SK-N-SH treated with all-trans-retinoic acid at 6 μM for 48 hours (cell line): ENCODE results near the gene GATC.

ENCODE experiments used
- ATAC-seq: fragments of 200-7000 bp; cut with Tn5 transposase; 3 replicates; pipeline ENCODE4 v1.9.1; 2020; ENCODE audit warnings: mild to moderate bottlenecking, moderate library complexity
- ARNTL ChIP-seq: fragments of 450-650 bp; formaldehyde crosslinking; IDR thresholded peaks from 2 replicates; pipeline ENCODE4 v1.5.0; 2020; ENCODE audit warnings: low read depth, mild to moderate bottlenecking, moderate library complexity, borderline replicate concordance
- BACH2 ChIP-seq: fragments of 250-450 bp; sonication (Bioruptor Pico); IDR thresholded peaks from 2 replicates; pipeline ENCODE4 v1.9.0; 2021; ENCODE audit warnings: mild to moderate bottlenecking, borderline replicate concordance
- CSDC2 ChIP-seq: fragments of 250-450 bp; sonication (Bioruptor Pico); IDR thresholded peaks from 2 replicates; pipeline ENCODE4 v1.5.0; 2020; ENCODE audit warnings: mild to moderate bottlenecking, moderate library complexity
- ESRRG ChIP-seq: fragments of 250-450 bp; sonication (Bioruptor Pico); IDR thresholded peaks from 2 replicates; pipeline ENCODE4 v1.6.1; 2021; ENCODE audit warnings: mild to moderate bottlenecking
- ISL1 ChIP-seq: fragments of 250-450 bp; sonication (Bioruptor Pico); IDR thresholded peaks from 2 replicates; pipeline ENCODE4 v2.1.2; 2022; ENCODE audit warnings: mild to moderate bottlenecking, moderate library complexity
- OSR1 ChIP-seq: fragments of 250-450 bp; sonication (Bioruptor Pico); IDR thresholded peaks from 2 replicates; pipeline ENCODE4 v1.8.0; 2022; ENCODE audit warnings: moderate library complexity, mild to moderate bottlenecking, inconsistent platforms
- PPARA ChIP-seq: fragments of 250-450 bp; sonication (Bioruptor Pico); IDR thresholded peaks from 2 replicates; pipeline ENCODE4 v1.5.0; 2020; ENCODE audit warnings: mild to moderate bottlenecking, borderline replicate concordance
- RARB ChIP-seq: fragments of 250-450 bp; sonication (Bioruptor Pico); IDR thresholded peaks from 2 replicates; pipeline ENCODE4 v1.8.0; 2021; ENCODE audit warnings: mild to moderate bottlenecking, moderate library complexity
- TCF4 ChIP-seq: fragments of 250-450 bp; sonication (Bioruptor Pico); IDR thresholded peaks from 2 replicates; pipeline ENCODE4 v1.8.0; 2021; ENCODE audit warnings: mild to moderate bottlenecking, moderate library complexity, borderline replicate concordance
- TOX ChIP-seq: fragments of 250-450 bp; sonication (Bioruptor Pico); IDR thresholded peaks from 2 replicates; pipeline ENCODE4 v1.8.0; 2021; ENCODE audit warnings: mild to moderate bottlenecking, moderate library complexity, borderline replicate concordance
- ZC3H10 ChIP-seq: fragments of 250-450 bp; sonication (Bioruptor Pico); IDR thresholded peaks from 2 replicates; pipeline ENCODE4 v1.5.1; 2021; ENCODE audit warnings: mild to moderate bottlenecking, moderate library complexity
- ZFP3 ChIP-seq: fragments of 250-450 bp; sonication (Bioruptor Pico); IDR thresholded peaks from 2 replicates; pipeline ENCODE4 v1.5.0; 2020; ENCODE audit warnings: mild to moderate bottlenecking, moderate library complexity
- ZFP30 ChIP-seq: fragments of 450-650 bp; formaldehyde crosslinking; IDR thresholded peaks from 2 replicates; pipeline ENCODE4 v1.5.0; 2022; ENCODE audit warnings: mild to moderate bottlenecking, moderate library complexity
- ZNF565 ChIP-seq: fragments of 450-650 bp; formaldehyde crosslinking; conservative IDR thresholded peaks from 2 replicates; pipeline ENCODE4 v1.5.0; 2020; ENCODE audit warnings: low read depth, mild to moderate bottlenecking, moderate library complexity
- ZNF70 ChIP-seq: fragments of 450-650 bp; formaldehyde crosslinking; IDR thresholded peaks from 2 replicates; pipeline ENCODE4 v1.5.0; 2020; ENCODE audit warnings: mild to moderate bottlenecking, moderate library complexity
- ZNF8 ChIP-seq: fragments of 450-650 bp; formaldehyde crosslinking; IDR thresholded peaks from 2 replicates; pipeline ENCODE4 v1.5.0; 2020; ENCODE audit warnings: mild to moderate bottlenecking, moderate library complexity
- TF ChIP-seq, protein P1 (sequence below): fragments of 250-450 bp; sonication (Bioruptor Pico); IDR thresholded peaks from 2 replicates; pipeline ENCODE4 v1.5.1; 2020; ENCODE audit warnings: low read depth, mild to moderate bottlenecking, moderate library complexity
- TF ChIP-seq, protein P2 (sequence below): fragments of 250-450 bp; sonication (Bioruptor Pico); IDR thresholded peaks from 2 replicates; pipeline ENCODE4 v1.8.0; 2021; ENCODE audit warnings: low read depth, mild to moderate bottlenecking, moderate library complexity, borderline replicate concordance
- TF ChIP-seq, protein P3 (sequence below): fragments of 250-450 bp; sonication (Bioruptor Pico); IDR thresholded peaks from 2 replicates; pipeline ENCODE4 v1.5.0; 2020; ENCODE audit warnings: mild to moderate bottlenecking, moderate library complexity
- TF ChIP-seq, protein P4 (sequence below): fragments of 250-450 bp; sonication (Bioruptor Pico); IDR thresholded peaks from 2 replicates; pipeline ENCODE4 v1.8.0; 2020; ENCODE audit warnings: mild to moderate bottlenecking, moderate library complexity, borderline replicate concordance
- TF ChIP-seq, protein P5 (sequence below): fragments of 250-450 bp; sonication (Bioruptor Pico); IDR thresholded peaks from 2 replicates; pipeline ENCODE4 v1.5.1; 2021; ENCODE audit warnings: mild to moderate bottlenecking, moderate library complexity

Gene GATC

DNA sequence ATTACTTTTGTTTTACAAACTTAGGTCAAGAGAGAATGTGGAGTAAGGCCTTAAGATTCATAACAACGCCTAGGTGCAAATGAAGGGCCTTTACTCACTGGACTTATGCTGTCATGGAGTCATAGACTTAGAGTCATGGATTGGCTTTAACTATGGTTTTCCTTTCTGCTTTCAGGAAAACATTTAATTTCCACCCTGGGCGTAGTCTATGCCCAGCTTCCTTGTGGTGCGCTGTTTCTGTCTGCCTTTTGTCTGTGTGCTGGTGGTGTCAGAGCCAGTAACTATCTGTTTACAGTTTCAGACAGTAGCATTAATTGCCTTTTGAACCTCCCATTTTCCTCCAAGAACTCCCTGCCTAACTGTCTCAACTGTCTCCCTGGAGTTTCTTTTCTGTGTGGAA lies 40.2 kb upstream of the GATC start:
- TF ChIP-seq ZFP30 (CRISPR knock-in tag) = no peak
- no peak for TF ChIP-seq TOX (CRISPR knock-in tag)
- TF ChIP-seq ESRRG (CRISPR knock-in tag) = no peak
- TF ChIP-seq OSR1 = no peak
- TF ChIP-seq, protein P1, sequence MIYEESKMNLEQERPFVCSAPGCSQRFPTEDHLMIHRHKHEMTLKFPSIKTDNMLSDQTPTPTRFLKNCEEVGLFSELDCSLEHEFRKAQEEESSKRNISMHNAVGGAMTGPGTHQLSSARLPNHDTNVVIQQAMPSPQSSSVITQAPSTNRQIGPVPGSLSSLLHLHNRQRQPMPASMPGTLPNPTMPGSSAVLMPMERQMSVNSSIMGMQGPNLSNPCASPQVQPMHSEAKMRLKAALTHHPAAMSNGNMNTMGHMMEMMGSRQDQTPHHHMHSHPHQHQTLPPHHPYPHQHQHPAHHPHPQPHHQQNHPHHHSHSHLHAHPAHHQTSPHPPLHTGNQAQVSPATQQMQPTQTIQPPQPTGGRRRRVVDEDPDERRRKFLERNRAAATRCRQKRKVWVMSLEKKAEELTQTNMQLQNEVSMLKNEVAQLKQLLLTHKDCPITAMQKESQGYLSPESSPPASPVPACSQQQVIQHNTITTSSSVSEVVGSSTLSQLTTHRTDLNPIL (CRISPR knock-in tag) = no peak
- TF ChIP-seq TCF4 (CRISPR knock-in tag) = no peak
- TF ChIP-seq ARNTL (CRISPR knock-in tag) = no peak
- TF ChIP-seq ZNF565 = no peak
- TF ChIP-seq, protein P2, sequence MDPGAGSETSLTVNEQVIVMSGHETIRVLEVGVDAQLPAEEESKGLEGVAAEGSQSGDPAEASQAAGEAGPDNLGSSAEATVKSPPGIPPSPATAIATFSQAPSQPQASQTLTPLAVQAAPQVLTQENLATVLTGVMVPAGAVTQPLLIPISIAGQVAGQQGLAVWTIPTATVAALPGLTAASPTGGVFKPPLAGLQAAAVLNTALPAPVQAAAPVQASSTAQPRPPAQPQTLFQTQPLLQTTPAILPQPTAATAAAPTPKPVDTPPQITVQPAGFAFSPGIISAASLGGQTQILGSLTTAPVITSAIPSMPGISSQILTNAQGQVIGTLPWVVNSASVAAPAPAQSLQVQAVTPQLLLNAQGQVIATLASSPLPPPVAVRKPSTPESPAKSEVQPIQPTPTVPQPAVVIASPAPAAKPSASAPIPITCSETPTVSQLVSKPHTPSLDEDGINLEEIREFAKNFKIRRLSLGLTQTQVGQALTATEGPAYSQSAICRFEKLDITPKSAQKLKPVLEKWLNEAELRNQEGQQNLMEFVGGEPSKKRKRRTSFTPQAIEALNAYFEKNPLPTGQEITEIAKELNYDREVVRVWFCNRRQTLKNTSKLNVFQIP (CRISPR knock-in tag) = no peak
- no peak for ATAC-seq

DNA sequence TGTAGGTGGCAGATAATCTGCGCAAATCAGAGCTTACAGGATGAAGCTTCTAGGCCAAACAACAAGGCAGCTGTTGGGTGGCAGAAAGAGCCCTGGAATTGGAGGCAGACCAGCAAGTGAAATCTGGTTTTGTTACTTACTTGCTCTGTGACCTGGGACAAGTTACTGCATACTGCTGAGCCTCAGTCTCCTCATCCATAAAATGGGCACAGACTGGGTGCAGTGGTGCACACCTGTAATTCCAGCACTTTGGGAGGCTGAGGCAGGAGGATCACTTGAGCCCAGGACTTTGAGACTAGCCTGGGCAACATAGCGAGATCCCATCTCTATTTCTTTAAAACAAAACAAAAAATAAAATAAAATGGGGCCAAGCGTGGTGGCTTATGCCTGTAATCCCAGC lies 39.7 kb upstream of the GATC start:
- TF ChIP-seq PPARA (CRISPR knock-in tag) (no peak), BACH2 (CRISPR knock-in tag) (no peak), ZFP30 (CRISPR knock-in tag) (no peak), CSDC2 (CRISPR knock-in tag) (no peak), ZNF70 (CRISPR knock-in tag) (no peak), ZC3H10 (CRISPR knock-in tag) (no peak), OSR1 (no peak)
- TF ChIP-seq, protein P3, sequence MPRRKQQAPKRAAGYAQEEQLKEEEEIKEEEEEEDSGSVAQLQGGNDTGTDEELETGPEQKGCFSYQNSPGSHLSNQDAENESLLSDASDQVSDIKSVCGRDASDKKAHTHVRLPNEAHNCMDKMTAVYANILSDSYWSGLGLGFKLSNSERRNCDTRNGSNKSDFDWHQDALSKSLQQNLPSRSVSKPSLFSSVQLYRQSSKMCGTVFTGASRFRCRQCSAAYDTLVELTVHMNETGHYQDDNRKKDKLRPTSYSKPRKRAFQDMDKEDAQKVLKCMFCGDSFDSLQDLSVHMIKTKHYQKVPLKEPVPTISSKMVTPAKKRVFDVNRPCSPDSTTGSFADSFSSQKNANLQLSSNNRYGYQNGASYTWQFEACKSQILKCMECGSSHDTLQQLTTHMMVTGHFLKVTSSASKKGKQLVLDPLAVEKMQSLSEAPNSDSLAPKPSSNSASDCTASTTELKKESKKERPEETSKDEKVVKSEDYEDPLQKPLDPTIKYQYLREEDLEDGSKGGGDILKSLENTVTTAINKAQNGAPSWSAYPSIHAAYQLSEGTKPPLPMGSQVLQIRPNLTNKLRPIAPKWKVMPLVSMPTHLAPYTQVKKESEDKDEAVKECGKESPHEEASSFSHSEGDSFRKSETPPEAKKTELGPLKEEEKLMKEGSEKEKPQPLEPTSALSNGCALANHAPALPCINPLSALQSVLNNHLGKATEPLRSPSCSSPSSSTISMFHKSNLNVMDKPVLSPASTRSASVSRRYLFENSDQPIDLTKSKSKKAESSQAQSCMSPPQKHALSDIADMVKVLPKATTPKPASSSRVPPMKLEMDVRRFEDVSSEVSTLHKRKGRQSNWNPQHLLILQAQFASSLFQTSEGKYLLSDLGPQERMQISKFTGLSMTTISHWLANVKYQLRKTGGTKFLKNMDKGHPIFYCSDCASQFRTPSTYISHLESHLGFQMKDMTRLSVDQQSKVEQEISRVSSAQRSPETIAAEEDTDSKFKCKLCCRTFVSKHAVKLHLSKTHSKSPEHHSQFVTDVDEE = no peak
- TF ChIP-seq, protein P1 (CRISPR knock-in tag) = no peak
- TF ChIP-seq, protein P4, sequence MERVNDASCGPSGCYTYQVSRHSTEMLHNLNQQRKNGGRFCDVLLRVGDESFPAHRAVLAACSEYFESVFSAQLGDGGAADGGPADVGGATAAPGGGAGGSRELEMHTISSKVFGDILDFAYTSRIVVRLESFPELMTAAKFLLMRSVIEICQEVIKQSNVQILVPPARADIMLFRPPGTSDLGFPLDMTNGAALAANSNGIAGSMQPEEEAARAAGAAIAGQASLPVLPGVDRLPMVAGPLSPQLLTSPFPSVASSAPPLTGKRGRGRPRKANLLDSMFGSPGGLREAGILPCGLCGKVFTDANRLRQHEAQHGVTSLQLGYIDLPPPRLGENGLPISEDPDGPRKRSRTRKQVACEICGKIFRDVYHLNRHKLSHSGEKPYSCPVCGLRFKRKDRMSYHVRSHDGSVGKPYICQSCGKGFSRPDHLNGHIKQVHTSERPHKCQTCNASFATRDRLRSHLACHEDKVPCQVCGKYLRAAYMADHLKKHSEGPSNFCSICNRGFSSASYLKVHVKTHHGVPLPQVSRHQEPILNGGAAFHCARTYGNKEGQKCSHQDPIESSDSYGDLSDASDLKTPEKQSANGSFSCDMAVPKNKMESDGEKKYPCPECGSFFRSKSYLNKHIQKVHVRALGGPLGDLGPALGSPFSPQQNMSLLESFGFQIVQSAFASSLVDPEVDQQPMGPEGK = no peak
- TF ChIP-seq, protein P5, sequence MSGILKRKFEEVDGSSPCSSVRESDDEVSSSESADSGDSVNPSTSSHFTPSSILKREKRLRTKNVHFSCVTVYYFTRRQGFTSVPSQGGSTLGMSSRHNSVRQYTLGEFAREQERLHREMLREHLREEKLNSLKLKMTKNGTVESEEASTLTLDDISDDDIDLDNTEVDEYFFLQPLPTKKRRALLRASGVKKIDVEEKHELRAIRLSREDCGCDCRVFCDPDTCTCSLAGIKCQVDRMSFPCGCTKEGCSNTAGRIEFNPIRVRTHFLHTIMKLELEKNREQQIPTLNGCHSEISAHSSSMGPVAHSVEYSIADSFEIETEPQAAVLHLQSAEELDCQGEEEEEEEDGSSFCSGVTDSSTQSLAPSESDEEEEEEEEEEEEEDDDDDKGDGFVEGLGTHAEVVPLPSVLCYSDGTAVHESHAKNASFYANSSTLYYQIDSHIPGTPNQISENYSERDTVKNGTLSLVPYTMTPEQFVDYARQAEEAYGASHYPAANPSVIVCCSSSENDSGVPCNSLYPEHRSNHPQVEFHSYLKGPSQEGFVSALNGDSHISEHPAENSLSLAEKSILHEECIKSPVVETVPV (CRISPR knock-in tag) = no peak
- ATAC-seq = no peak

DNA sequence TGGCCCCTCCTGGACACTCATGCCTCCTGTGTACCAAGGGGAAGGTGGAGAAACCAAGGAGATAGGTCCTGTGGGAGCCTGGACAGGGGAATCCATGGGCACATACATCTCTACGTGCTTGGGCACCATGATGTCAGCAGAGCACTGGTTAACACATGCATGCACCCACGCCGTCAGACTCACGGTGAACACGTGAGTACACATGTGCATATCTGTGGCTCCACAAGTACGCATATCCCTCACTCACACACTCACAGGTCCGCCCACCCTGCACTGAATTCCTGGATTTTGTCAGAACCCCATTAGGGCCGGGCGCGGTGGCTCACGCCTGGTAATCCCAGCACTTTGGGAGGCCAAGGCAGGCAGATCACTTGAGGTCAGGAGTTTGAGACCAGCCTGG lies 37.5 kb upstream of the GATC start:
- no peak for ATAC-seq
- TF ChIP-seq ZFP3 (CRISPR knock-in tag) = no peak
- TF ChIP-seq RARB = no peak
- no peak for TF ChIP-seq ZNF565
- no peak for TF ChIP-seq ISL1 (CRISPR knock-in tag)
- no peak for TF ChIP-seq ZNF8
- TF ChIP-seq, protein P4 = no peak
- TF ChIP-seq OSR1 = no peak
- TF ChIP-seq, protein P1 (CRISPR knock-in tag) = no peak
- TF ChIP-seq, protein P3 = no peak
- TF ChIP-seq TOX (CRISPR knock-in tag) = no peak
- no peak for TF ChIP-seq ZNF70 (CRISPR knock-in tag)
- TF ChIP-seq ZFP30 (CRISPR knock-in tag) = no peak
